ENCODE results near the gene APBA1. TPM values are rescaled to one million over a fixed set of nuclear protein-coding genes. Genes with fewer than 3 reads are reported as not detected.

The APBA1 gene
- total RNA-seq, 1 donor from 2014 or later, result 8.4 TPM

DNA sequence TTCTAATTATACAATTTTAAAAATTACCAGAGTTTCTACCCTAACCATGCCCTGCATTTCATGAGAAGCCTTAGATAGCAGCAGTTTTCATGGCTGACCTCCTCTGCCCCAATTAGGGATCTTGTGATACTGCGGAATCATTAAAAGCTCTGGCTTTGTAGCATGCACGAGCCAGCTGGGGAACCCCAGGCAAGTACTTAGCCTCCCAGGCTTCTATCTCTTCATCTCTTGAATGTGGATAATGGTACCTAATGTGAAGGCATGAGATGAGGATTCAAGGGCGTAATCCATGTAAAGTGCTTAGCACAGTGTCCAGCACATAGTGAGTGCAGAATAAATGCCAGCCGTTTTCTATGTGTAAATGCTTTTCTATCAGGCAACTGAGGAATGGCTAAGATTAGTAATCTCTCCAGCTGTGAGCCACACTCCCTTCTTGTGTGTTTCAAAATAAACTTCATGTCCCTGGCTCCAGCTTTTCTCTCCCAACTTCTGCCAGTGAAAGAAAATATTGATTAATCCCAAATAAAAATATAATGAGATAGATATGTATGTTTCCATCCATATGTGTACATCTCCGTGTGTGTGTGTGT lies 88.4 kb downstream of the APBA1 start:
- no peak overlapping the region for H3K27ac Mint-ChIP-seq (ENCODE audit: unreplicated experiment)
- H3K27me3 Mint-ChIP-seq (ENCODE audit: unreplicated experiment), result peaks cover 7% of the 10 kb centered on the region

DNA sequence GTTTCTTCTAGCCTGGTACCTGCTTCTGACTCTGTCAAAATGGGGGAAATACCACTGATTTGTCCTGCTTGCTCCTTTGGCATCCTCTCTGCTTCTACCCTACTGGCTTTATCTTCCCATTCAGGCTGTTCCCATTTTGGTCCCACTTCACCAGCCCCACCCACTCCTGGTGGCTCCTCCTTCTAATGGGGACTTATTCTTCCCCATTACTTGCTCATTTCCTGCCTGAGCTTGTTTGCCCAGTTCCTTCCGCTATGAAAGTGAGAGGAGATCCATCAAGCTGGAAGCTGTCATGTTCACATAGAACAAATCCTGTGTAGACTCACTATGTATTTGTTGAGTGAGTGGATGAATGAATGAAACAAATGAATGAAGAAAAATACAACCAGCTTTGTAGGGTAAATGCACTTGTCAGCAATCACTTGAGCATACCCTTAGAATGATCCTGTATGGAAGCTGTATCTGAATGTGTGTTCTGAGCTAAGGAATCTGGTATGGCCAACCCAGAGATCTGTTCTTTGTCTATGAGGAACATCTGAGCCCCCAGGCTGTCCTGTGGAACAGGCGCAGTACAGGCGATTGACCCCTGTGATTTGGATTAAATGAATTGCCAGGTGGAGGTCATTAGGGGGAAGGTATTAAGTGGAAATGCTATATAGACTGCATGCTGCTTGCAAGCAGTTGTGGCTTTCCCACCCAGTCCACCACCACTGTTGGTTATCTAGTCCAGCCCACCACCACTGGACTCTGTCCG lies 89.5 kb downstream of the APBA1 start:
- Mint-ChIP-seq H3K27ac (ENCODE audit: unreplicated experiment) (no peak overlapping the region), H3K36me3 (ENCODE audit: low read depth, unreplicated experiment) (no peaks in the 10 kb centered on the region), H3K4me3 (ENCODE audit: unreplicated experiment) (no peak overlapping the region), H3K9me3 (ENCODE audit: unreplicated experiment) (no peaks in the 10 kb centered on the region), H3K27me3 (ENCODE audit: unreplicated experiment) (peaks cover 7% of the 10 kb centered on the region), H3K4me1 (ENCODE audit: unreplicated experiment) (no peaks in the 10 kb centered on the region)
- no peak for DNase-seq (ENCODE audit: low spot score)
- TF ChIP-seq, protein P1, sequence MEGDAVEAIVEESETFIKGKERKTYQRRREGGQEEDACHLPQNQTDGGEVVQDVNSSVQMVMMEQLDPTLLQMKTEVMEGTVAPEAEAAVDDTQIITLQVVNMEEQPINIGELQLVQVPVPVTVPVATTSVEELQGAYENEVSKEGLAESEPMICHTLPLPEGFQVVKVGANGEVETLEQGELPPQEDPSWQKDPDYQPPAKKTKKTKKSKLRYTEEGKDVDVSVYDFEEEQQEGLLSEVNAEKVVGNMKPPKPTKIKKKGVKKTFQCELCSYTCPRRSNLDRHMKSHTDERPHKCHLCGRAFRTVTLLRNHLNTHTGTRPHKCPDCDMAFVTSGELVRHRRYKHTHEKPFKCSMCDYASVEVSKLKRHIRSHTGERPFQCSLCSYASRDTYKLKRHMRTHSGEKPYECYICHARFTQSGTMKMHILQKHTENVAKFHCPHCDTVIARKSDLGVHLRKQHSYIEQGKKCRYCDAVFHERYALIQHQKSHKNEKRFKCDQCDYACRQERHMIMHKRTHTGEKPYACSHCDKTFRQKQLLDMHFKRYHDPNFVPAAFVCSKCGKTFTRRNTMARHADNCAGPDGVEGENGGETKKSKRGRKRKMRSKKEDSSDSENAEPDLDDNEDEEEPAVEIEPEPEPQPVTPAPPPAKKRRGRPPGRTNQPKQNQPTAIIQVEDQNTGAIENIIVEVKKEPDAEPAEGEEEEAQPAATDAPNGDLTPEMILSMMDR (IDR thresholded peaks at IDR 0.05; ENCODE audit: unreplicated experiment), result no peak

More for the DNA sequence above, 88.4 kb downstream of the APBA1 start:
- TF ChIP-seq, protein P1 (IDR thresholded peaks at IDR 0.05; ENCODE audit: unreplicated experiment), result no peak
- Mint-ChIP-seq H3K4me3 (ENCODE audit: unreplicated experiment) (no peak overlapping the region), H3K4me1 (ENCODE audit: unreplicated experiment) (no peaks in the 10 kb centered on the region), H3K36me3 (ENCODE audit: low read depth, unreplicated experiment) (no peaks in the 10 kb centered on the region), H3K9me3 (ENCODE audit: unreplicated experiment) (no peaks in the 10 kb centered on the region)
- DNase-seq (ENCODE audit: low spot score), result no peak

DNA sequence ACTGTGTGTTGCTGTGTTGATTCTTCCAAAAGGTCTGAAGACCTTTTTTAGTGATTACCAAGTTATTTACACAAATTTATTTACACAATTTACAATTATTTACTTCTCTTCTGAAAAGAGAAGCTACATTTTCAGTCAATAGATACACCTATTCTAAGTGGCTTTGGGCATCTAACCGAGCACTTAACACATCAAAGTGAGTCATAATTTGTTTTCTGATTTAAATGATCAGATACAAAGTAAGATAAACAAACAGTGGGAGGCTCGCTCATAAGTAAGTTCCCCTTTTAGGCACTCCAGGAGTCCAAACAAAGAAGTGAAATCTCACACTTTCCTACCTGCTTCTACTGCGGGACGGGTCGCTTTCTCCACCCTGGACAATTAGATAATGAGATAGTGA lies 90.2 kb downstream of the APBA1 start:
- H3K4me1 Mint-ChIP-seq (ENCODE audit: unreplicated experiment), result no peaks in the 10 kb centered on the region
- no peaks in the 10 kb centered on the region for H3K9me3 Mint-ChIP-seq (ENCODE audit: unreplicated experiment)
- TF ChIP-seq, protein P1 (IDR thresholded peaks at IDR 0.05; ENCODE audit: unreplicated experiment), result no peak
- H3K4me3 Mint-ChIP-seq (ENCODE audit: unreplicated experiment), result no peak overlapping the region
- H3K27me3 Mint-ChIP-seq (ENCODE audit: unreplicated experiment), result peaks cover 7% of the 10 kb centered on the region
- H3K36me3 Mint-ChIP-seq (ENCODE audit: low read depth, unreplicated experiment), result no peaks in the 10 kb centered on the region
- DNase-seq (ENCODE audit: low spot score), result no peak
- no peak overlapping the region for H3K27ac Mint-ChIP-seq (ENCODE audit: unreplicated experiment)

DNA sequence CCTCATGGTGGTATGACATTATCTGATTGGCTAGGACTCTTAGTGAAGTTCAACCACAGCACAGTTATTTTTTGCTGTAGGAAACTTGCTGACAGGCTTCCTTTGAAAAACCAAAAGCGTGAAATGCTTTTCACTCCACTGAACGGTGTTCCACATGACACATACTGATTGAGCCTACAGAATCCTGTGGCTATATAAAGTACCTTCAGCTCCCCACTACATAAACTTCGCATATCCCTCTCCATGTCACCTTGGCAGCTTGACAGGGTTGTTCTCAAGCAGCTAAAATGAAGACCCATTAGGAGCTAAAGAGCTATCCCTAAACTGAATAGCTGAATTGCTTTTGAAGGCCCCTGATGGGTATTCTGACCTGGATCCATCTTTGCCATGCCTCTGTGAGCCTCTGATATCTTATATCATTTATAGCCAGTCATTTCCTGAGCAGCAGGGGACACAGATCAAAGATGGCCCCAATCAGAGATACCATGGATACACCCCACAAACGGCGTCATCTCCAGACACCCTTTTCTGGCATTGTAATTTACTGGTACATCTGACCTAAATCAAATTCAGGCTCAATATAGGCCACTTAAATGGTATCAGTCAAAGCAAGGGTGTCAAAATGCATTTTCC lies 91.5 kb downstream of the APBA1 start:
- no peak overlapping the region for H3K4me3 Mint-ChIP-seq (ENCODE audit: unreplicated experiment)
- no peak for DNase-seq (ENCODE audit: low spot score)
- H3K4me1 Mint-ChIP-seq (ENCODE audit: unreplicated experiment), result no peaks in the 10 kb centered on the region
- TF ChIP-seq, protein P1 (IDR thresholded peaks at IDR 0.05; ENCODE audit: unreplicated experiment), result no peak
- no peaks in the 10 kb centered on the region for H3K36me3 Mint-ChIP-seq (ENCODE audit: low read depth, unreplicated experiment)
- no peaks in the 10 kb centered on the region for H3K9me3 Mint-ChIP-seq (ENCODE audit: unreplicated experiment)
- no peak overlapping the region for H3K27ac Mint-ChIP-seq (ENCODE audit: unreplicated experiment)
- H3K27me3 Mint-ChIP-seq (ENCODE audit: unreplicated experiment), result peaks cover 3% of the 10 kb centered on the region

Data from endothelial cell (in vitro differentiated cells).